ENCODE measurements around the gene SETD5. TPM values are rescaled to one million over a fixed set of nuclear protein-coding genes. Genes with fewer than 3 reads are reported as not detected.

Gene SETD5
- total and polyA plus RNA-seq, 2 experiments from 2014 or later: 143 to 172 TPM

- TF ChIP-seq ETS1 (IDR thresholded peaks at IDR 0.05) (no peak), REST (IDR thresholded peaks at IDR 0.05; ENCODE audit: unreplicated experiment) (no peak), NANOG (IDR thresholded peaks at IDR 0.05; ENCODE audit: borderline replicate concordance) (no peak), ZNF331 (CRISPR knock-in tag; IDR thresholded peaks at IDR 0.05; ENCODE audit: low read depth) (no peak), CTCF (conservative IDR thresholded peaks at IDR 0.05; ENCODE audit: low read depth in 2 of 2) (no peak), STAT1 (IDR thresholded peaks at IDR 0.05; ENCODE audit: unreplicated experiment) (no peak), EZH2phosphoT487 (IDR thresholded peaks at IDR 0.05; ENCODE audit: unreplicated experiment) (no peak)
Measured at GRCh38 chr3:9496893-9497292, 99.5 kb downstream of the SETD5 start (continued).

GRCh38 chr3:9497821-9498565 is 100.6 kb downstream of the SETD5 start:
- Mint-ChIP-seq H3K4me3 (no peak overlapping the region; the same call in 2 of the 3 replicates), H3K27me3 (ENCODE audit: insufficient read depth, low read depth, poor library complexity) (peaks cover 19% of the 10 kb centered on the region), H3K27ac (no peak overlapping the region), H3K4me1 (peaks cover 11% of the 10 kb centered on the region), H3K9me3 (no peaks in the 10 kb centered on the region), H3K36me3 (ENCODE audit: low read depth) (no peaks in the 10 kb centered on the region; the same call in 2 of the 3 replicates)
- no peaks in the 10 kb centered on the region for H3F3A ChIP-seq (replicated peaks; ENCODE audit: low read depth)
- H4K20me1 ChIP-seq (replicated peaks; ENCODE audit: insufficient read depth): no peaks in the 10 kb centered on the region
- peaks cover 48% of the 10 kb centered on the region for H3K27me3 ChIP-seq (ENCODE audit: insufficient read depth)
- H3K4me3 ChIP-seq: no peak overlapping the region
- no peaks in the 10 kb centered on the region for H3K79me2 ChIP-seq (replicated peaks; ENCODE audit: insufficient read depth)
- DNase-seq (ENCODE audit: low spot score) (no peak), ATAC-seq (no peak)
- H3K9me2 ChIP-seq (ENCODE audit: insufficient read depth): no peaks in the 10 kb centered on the region
- H3K27ac ChIP-seq (ENCODE audit: low read depth): no peak overlapping the region
- no peaks in the 10 kb centered on the region for H3K4me1 ChIP-seq (ENCODE audit: insufficient read depth)
- H2AFZ ChIP-seq: no peak overlapping the region
- no peak overlapping the region for H3K4me2 ChIP-seq
- no peaks in the 10 kb centered on the region for H3K36me3 ChIP-seq (ENCODE audit: insufficient read depth)
- TF ChIP-seq EZH2 (IDR thresholded peaks at IDR 0.05; ENCODE audit: low read depth, unreplicated experiment) (no peak), CREB1 (CRISPR knock-in tag; IDR thresholded peaks at IDR 0.05; ENCODE audit: low read depth) (no peak), STAT1 (IDR thresholded peaks at IDR 0.05; ENCODE audit: unreplicated experiment) (no peak), ZNF114 (CRISPR knock-in tag; IDR thresholded peaks at IDR 0.05) (no peak), EZH2phosphoT487 (IDR thresholded peaks at IDR 0.05; ENCODE audit: unreplicated experiment) (no peak), JUNB (IDR thresholded peaks at IDR 0.05; ENCODE audit: unreplicated experiment) (no peak), REST (IDR thresholded peaks at IDR 0.05; ENCODE audit: unreplicated experiment) (no peak), ETS1 (IDR thresholded peaks at IDR 0.05) (no peak), ZNF331 (CRISPR knock-in tag; IDR thresholded peaks at IDR 0.05; ENCODE audit: low read depth) (no peak), POLR2AphosphoS5 (IDR thresholded peaks at IDR 0.05; ENCODE audit: low read depth) (no peak)

Measured in GM23338 (cell line).